GM19395 (cell line): ENCODE results near the gene SETDB1.

Experiments used
- ATAC-seq: cut with Tn5 transposase; IDR thresholded peaks from one replicate; pipeline ENCODE4 v1.9.1; 2021; ENCODE audit warnings: mild to moderate bottlenecking, moderate library complexity; ENCODE audit not compliant: unreplicated experiment

The SETDB1 gene

DNA sequence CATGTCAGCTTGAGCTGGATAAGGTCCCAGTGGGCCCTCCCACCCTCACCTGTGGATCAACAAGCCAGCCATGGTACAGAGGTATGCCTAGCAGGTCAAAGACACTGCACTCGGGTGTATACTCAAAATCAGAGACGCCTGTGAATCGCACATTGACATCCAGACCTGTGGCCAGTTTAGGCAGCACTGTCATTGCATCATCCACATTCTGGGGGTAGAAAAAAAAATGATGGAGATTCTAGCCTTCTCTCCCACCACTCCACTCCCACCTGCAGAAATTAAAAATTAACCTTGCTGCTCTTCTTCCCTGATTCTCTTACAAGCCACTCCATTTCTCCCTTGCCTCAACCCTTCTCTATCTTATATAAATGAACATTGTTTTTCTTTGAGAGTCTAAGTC is 74.2 kb downstream of the SETDB1 start:
- ATAC-seq: no peak

DNA sequence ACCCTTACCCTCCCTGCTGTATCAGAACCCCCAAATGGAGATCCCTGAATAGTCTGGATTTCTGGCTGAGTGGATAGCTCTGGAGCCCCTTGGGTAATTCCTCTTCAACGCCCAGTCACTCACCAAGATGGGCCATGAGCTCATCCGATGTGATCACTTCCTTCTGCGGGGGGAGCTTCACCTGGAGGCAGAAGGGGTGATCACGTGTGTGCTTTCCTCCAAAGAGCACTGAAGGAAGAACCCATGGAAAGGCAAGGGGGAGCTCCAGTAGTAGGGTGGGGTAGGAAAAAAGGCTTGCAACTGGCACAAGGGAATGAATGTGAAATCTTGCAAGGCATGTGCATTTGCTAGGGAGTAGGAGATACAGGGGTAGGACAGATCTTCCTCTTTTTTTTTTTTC is 75.4 kb downstream of the SETDB1 start:
- ATAC-seq: no peak

GRCh38 chr1:151002051-151002450 is 75.9 kb downstream of the SETDB1 start:
- no peak for ATAC-seq

GRCh38 chr1:151002611-151003010 is 76.4 kb downstream of the SETDB1 start:
- no peak for ATAC-seq

- no peak for ATAC-seq
Measured at GRCh38 chr1:151003180-151003579, 77.0 kb downstream of the SETDB1 start.

DNA sequence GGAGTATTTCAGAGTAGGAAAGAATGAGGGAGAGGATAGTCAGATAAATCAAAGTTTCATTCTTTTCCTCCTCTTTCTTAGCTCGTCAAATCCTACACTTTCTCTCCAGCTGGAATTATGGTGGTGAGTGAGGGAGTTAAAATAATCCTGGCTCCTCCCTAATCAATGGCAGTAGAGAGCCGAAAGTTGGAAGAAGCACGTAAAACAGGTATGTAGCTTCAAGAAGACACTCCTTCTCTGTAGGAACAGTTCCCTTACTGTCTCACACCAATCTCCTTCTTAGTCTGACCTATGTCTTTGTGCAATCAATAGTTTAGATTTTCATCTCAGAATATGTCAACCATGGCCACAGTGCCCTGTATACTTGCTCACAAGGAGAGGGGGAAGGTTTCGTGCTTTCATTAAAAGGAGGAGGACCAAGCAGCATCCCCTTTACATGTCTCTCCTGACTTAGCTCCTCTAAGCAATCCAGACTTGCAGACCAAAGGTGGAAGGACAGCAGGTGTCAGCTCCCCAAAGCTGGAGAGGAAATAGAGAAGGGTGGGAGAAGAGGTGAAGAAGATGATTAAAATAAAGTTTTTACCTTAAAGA is 79.7 kb downstream of the SETDB1 start:
- no peak for ATAC-seq

DNA sequence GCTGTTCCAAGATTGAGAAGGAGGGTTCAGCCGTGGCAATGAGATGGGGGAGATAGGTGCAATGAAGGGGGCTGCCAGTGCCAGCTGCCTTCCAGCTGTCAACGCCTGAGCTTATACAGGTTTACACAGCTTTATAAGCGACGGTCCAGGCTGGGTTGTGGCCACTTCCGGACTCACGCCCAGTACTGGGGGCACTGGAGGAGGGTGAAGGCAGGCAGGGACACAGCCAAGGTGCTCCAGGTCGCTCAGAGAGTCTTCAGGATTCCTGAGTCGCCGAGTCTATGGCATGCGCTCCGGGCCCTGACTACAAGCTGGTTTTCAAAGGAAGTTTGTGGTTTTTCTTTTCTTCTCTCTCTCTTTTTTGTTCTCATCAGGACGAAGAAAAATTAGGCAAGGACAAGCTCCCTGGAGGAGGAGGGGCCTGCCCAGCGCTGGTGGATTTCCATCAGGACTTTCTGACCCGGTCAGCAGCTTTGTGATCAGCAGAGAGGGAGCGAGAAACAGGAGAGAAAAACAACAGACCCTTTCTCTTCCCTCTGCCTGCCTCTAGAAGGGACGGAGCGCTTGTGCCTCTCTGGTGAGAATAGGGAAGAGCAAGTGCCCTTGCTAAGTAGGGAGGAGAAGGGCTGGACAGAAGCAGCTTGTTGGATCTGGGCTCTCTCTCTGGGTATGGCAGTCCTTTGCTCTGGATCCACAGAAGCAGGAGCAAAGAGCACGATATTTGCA is 80.3 kb downstream of the SETDB1 start, which contains the start of gene MINDY1:
MINDY1 (minus strand) TSS at position 576 of the 726 bp plus-strand sequence. CDS start 4,285 bp downstream, outside the sequence.
- no peak for ATAC-seq

DNA sequence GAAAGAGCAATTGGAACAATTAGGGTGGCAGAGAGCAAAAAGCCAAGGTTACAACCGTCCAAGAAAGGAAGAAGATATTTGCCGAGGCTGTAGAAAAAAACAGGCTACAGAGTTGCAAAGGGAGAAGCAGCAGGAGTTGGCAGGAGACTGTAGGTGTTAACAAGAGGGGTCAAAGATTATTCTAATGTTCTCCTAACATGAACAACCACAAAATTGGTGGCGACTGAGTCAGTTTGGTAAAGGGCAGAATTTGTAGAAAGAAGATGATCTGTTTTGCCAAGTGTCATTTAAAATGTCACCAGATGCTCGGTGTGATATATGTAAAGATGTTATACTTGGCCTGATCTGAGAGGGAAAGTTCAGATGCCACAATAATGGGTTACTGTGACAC is 81.7 kb downstream of the SETDB1 start:
- ATAC-seq: no peak

- ATAC-seq: peak; percentile 66
Measured at GRCh38 chr1:151008244-151009205, 82.4 kb downstream of the SETDB1 start, which contains the start of gene PRUNE1. Gene PRUNE1, plus strand, starts transcription at chr1:151008449. Its CDS starts 184 bp downstream, at chr1:151008633.

DNA sequence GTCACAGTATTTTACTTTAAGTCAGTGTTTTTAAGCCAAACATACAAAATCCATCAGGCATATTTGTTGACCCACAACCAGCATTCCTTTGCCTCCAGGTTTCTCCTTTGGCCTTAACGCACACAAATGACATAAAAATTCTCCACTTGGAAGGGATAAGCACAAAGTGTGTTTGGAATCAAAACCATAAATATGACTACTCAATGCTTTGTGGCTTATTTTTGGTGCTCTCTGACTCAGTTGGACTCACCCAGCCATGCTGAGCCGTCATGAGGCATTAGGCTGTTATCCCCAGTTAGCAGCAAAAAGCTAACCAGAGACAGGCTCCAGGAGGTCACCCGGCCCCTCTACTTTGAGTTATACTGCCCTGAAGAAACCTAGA is 83.0 kb downstream of the SETDB1 start:
- no peak for ATAC-seq

- ATAC-seq: no peak
Measured at GRCh38 chr1:151009674-151010345, 83.6 kb downstream of the SETDB1 start.

DNA sequence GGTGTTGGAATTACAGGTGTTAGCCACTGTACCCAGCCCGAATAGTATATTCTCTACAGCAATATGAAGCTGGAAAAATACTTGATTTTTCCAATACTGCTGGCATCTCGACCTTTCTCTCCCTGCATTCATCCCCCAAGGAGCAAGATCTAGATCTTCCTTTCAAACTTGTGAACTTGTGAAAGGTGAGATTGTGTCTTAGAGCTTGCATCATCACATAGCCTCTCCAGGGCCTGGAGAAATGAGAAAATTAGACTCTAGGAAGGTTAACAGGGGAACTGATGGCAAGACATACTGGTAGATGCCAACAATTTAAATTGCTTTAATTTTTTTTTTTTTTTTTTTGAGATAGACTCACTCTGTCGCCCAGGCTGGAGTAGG is 84.2 kb downstream of the SETDB1 start:
- ATAC-seq: no peak

DNA sequence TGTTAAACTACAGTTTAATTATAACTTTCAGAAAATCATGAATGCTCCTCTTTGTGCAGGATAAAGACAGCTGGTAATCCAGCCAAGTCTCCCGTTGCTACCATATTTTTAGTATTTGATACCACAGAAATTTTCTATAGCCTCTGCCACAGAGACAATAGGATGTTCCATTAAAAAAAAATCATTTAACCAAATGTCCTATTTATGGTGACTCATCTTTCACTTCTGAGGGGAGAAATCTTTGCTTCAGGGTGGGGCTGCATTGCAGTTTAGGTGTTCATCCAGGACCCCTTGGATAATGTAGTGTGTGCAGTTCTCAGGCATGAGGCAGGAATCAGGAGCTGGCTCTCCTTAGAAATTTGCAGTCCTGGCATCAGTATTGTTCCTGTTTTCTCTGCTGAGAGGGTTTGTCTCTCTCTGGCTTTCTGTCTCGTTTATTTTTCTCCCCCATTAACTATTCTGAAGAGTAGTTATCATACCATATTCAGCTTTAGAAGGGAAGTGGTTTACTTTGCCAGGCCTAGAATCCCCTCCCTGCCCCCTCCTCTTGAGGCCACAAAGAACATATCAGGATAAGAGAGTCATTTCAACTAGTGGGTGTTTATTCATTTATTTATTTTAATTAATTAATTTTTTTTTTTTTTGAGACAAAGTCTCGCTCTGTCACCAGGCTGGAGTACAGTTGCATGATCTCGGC is 85.1 kb downstream of the SETDB1 start:
- ATAC-seq: no peak

DNA sequence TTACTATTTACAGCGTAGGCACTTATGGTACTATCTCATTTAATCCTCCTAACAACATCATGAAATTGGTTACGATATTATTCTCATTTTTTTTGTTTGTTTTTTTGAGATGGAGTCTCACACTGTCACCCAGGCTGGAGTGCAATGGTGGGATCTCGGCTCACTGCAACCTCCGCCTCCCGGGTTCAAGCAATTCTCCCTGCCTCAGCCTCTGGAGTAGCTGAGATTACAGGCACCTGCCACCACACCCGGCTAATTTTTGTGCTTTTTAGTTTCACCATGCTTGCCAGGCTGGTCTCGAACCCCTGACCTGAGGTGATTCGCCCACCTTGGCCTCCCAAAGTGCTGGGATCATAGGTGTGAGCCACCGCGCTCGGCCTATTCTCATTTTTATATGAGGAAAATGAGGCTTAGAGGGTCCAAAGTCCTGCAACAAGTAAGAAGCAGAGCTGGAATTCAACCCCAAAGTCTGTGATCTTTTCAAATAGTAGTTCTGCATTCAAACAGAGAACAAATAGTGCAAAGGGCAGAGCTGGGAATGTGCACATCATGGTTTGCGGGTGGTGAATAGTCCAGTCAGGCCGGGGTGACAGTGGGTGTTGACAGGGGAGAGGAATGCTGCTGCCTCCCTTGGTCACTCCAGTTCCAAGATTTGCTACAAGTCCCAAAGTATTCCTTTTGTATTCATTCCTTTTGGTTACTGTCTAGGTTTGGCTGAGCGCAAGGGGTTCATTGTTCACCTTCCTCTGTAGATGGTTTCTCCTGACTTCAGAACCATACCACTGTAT is 86.7 kb downstream of the SETDB1 start:
- no peak for ATAC-seq

DNA sequence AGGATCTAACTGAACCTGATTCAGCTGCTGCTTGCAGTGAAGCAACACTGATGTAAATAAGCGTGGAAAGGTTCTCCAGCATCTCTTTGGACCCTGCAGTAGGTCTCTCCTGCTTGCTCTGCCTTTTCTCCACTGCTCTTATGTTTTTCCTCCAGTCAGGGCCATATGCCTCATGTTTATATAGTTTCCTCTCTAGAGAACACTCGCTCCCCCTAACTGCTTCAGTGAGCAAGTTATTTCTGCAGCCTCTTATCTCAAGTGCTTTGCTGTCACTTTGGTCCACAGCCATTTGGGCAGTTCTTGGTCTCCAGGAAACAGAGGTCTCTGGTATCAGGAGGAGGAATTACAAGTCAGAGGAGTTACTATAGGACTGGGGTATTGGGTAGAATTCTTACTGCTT is 87.4 kb downstream of the SETDB1 start:
- ATAC-seq: no peak
